ENCODE results near the gene NAA80.
A peak's percentile ranks its signal among the peaks of the same experiment; 100 is the strongest.
"Not testable (repeated sequence)": the region's sequence is repeated elsewhere in the genome, so short reads cannot be mapped to it uniquely, and the experiment has no call there.

NAA80 gene

DNA sequence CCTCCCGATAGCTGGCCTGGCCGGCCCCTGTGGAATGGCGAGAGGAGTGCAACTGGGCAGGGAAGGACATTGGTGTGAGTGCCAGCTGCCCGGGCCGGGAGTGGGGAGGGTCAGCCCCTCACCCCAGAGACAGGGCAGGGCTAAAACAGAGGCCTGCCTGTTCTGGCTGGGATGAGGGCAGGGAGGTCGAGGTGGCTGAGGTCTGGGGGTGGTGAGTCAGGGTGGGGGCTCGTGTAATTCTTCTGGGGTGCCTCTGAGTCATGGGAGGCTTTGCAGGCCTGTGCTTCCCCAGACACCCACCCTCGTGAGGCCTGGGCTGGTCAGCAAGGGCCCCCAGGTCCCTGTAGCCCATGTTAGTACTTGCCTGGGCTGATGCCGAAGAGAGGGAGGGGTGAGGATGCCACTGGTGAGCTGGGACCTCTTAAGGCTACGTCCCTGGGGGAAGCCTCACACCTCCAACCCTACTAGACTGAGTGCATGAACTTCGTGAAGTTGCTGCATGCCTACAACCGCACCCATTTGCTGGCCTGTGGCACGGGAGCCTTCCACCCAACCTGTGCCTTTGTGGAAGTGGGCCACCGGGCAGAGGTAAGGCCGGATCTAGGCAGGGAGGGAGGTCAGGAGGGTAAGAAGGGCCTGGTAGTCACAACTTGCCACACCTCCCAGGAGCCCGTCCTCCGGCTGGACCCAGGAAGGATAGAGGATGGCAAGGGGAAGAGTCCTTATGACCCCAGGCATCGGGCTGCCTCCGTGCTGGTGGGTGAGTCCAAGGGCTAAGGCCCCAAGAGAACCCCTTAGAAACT, 28.6 kb downstream of the NAA80 start:
- DNase-seq (ENCODE audit: low spot score) = no peak

DNA sequence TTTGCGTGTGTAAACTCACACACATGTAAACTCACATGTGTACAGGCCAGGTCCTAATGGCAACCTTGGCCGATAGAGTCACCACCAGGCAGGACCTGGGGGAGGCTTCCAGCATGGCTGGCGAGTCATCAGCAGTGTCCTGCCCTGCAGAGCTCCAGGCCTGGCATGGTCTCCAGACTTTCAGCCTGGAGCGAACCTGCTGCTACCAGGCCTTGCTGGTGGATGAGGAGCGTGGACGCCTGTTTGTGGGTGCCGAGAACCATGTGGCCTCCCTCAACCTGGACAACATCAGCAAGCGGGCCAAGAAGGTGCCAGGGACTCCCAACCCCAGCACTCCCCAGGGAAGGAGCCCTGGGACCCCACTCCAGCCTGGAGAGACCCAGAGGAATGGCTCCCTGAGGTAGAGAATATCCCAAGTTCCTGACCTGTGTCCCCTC, 29.2 kb downstream of the NAA80 start:
- no peak for DNase-seq (ENCODE audit: low spot score)

DNA sequence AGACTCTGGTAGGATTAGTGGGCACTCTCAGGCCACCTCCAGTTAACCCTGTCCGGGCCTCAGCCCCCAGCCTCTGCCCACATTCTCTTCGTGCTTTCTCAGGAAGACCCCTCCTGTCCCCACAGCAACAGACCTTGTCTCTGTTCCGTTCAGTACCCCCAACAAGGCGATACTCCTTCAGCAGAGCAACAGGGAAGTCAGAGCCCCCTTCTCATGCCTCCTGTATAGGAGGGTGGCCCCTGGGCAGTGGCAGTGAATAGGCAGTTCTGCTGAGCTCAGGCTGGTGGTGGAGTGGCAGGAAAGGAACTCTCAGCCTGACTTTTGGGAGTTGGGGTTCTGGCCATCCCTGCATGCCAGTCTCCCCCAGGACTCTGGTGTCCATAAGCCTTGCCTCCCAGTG, 29.7 kb downstream of the NAA80 start:
- DNase-seq (ENCODE audit: low spot score) = no peak

DNA sequence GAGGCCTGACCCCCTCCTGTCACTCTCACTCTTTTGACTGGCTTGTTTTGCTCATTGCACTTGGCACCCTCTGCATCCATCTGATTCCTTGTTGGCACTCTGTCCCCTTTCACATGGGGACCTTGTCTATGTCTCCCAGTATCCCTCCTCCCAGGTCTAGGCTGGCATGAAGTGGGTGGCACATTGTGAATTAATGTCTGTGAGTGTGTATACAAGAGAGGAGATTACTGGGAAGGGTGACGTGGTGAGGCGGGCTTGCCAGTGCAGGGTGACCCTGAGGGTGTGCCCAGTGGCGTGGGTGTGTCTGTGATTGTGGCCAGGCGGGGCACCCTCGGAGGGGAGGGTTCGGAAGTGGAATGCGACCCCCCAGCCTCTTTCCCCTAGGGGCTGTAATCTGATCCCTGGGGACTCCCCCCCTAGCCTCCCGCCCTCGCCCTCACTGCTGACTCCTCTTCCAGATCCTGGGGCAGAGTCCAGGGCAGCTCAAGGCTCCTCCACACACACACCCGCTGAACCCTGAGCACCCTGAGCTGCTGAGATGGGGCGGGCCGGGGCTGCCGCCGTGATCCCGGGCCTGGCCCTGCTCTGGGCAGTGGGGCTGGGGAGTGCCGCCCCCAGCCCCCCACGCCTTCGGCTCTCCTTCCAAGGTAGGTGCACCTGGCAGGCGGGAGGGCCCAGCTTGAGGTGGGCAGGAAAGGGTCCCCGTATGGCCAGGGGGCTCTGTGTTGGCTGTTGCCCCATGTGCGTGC, 30.3 kb downstream of the NAA80 start, which contains the start of gene SEMA3B:
Gene SEMA3B, plus strand, starts transcription at position 445 of the 749 bp plus-strand sequence. Its CDS starts 94 bp downstream, at position 539.
- DNase-seq (ENCODE audit: low spot score) = peak; percentile 78

DNA sequence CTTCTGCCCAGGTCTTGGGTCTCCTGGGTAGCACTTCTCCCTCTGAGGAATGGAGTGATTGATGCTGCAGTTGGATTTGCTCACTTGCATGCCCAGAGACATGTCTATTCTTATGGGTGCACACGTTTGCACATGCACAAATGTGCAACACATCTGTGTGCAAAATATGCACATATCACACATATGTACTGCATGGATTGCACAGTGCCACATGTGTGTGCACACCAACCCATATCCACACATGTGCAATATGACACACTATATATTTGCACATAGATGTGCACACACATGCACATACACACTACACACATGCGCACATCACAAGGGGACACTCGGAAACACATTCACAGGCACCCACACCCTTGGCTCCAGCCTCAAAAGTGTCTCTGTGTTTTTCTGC, 30.9 kb downstream of the NAA80 start:
- DNase-seq (ENCODE audit: low spot score) = no peak

DNA sequence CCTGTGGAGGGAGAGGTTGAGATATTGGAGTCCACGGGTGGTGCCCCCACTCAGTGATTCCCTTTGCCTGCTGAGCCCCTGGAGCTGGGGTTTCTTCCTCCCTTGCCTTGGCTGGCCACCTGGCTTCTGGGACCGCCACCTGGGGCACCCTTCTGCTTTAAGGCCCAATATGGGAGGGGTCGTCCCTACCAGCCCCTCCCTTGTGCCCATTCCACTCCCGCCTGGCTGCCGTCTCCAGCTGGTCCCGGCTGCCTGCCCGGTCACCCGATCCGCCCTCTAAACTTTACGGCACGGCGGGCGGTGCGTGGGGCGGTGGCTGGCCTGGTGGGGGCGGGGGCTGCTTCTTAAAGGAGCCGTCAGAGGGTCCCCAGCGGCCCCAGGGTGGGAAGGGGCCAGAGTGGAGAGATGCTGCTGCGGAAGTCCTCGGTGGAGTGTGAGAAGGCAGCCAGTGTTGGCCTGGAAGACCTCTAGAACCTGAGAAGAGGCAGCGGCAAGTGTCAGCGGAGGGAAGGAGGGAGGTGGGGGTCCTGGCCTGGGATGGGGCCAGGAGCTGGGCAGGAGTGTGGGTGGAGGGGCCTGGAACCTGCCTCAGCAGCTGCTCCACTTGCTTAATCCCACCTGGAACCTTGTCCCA, 31.8 kb downstream of the NAA80 start:
- DNase-seq (ENCODE audit: low spot score) = no peak

DNA sequence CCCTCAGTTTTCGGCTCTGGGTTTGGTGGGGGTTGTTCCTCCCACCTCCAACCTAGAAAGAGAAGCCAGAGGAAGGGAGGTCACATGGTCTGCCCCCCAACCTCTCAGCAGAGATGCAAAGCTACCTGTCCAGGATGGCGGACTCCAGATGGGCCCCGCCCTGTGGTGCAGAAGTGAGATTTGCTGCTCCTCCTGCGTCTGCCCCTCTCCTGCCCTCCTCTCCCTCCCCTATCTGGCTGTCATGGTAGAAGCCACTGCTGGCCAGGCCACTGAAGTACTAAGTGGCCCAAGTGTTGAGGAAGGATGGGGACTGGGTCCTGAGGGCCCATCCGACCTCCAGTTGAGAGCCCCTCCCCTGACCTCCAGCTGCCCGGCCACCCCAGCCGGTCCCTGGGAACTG, 32.4 kb downstream of the NAA80 start:
- DNase-seq (ENCODE audit: low spot score) = no peak

DNA sequence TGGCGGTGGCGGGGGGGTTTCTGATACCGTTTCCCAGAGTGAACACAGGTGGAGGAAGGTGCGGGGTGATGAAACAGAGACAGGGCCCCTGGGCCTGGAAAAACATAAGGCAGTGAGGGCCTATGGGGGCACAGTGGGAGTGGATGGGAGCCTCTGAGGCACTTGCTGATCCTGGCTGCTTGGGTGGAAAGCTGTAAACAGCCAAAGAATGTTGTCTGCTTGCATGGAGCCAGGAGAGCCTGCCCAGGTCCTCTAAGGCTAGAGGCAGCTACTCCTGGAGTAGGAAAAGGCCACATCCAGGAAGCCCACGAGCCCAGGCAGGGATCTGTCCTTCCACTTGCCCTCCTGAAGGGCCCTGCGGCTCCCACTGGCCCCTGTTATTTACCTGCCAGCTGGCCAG, 33.2 kb downstream of the NAA80 start:
- DNase-seq (ENCODE audit: low spot score) = no peak

DNA sequence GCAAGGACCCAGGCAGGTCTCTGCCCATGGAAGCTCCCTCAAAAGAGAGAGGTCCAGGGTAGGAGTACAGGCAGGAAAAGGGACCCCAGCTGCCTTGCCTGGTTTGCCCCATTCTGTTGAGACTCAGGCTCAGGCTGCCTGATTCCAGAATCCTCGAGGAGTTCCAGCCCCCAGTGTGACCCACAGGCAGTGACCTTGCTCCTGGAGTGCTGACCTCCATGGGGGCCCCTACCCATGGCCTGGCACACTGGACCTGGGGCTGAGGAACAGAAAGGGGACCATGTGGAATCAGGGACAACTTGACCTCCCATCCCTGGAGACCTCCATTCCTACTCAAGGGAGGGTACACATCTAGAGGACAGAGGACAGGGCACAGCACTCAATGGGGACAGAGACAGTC, 33.6 kb downstream of the NAA80 start:
- no peak for DNase-seq (ENCODE audit: low spot score)

DNA sequence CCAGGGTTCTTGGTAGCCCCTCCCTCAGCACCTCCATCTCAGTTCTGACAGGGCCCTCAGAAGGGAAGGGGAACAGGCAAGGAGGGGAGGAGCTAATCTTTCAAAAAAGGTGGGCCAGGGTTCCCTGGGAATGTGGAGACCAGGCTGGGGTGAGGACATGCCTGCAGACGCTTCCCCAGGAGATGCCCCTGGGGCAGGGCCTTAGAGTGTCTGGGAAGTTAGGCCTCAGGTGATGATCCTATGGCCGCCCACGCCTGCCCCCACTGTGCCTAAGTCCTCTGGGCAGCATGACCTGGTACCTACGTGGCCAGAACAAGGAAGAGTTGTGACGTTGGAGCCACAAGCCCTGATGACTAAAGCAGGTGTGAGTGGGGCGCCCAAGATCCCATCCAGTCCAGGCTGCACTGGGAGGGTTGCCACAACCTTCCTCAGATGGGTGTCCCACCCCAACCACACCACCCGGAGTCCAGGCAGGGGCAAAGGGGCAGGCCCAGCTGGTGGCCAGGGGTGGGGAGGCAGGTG, 34.2 kb downstream of the NAA80 start:
- no peak for DNase-seq (ENCODE audit: low spot score)

DNA sequence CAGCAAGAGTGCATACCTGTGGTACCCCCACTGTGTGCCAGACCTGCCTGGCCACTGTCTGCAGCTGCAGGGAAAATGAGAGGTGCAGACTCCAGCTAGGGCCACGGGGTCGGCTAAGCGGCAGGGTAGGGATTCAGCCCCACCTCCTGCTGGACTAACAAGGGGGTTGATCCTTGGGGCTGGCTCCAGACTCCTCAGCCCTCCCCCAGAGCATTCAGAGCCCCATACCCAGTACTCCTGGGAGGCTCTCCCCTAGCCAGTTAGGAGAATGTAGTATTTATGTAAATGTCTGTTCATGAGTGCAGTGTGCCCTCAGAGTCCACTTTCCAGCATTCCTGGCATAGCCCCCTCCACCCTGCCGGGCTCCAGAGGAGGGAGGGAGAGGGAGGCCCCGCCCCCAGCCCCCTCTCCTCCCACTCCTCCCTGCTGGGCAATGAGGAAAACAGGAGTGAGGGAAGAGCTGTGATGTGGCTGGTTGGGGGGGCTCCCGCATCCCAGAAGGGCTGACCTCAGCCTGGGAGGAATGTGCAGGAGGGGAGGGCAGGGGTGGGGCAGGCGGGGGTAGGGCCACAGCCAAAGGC, 34.7 kb downstream of the NAA80 start:
- DNase-seq (ENCODE audit: low spot score) = peak; percentile 89

DNA sequence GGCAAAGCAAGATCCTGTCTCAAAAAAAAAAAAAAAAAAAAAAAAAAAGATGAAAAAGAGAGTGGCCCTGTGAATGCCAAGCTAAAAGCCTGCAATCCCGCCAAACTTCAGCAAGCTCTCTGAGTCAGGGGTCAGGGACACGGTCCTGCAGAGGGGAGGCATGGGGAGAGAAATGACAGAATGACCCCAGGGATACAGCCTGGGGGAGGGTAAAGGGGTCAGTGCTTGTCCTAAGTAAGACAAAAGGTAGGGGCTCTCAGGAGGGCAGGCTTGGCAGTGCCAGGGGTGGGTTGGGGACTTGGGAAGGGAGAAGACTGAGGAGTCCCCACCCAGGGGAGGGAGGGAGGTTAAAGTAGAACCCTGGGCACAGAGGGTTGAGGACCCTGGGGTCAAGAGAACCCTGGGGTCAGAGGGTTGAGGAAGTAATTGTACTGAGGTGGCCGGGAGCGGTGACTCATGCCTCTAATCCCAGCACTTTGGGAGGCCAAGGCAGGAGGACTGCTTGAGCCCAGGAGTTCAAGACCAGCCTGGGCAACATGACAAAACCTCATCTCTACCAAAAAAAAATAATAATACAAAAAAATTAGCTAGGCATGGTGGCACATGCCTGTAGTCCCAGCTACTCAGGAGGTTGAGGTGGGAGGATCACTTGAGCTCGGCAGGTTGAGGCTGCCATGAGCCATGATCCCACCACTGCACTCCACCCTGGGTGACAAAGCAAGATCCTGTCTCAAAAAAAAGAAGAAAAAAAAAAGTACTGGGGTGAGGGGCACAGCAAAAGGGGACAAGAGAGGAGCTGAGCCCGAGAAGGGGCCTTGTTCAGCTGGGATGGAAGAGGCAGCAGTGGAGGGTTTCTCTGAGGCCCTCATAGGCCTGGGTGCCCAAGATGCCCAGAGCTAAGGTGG, 35.5 kb downstream of the NAA80 start:
- DNase-seq (ENCODE audit: low spot score) = no peak

DNA sequence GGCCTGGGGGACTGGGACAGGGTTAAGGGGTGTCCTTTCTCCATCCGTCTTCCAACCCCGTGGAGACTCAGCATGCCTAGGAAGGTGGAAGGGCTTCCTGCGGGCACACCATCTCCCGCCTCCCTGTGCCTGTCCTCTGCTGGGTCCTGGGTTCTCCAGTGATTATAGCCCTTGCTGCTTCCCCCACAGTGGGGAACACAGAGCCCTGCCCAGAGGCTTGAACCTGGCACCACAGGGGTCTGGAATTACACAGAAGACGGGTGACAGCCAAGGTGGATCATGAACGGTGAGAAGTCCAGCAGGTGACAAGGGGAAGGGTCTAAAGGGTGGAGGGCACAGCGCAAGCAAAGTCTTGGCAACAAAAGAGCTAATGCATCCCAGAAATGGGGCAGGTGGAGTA, 36.4 kb downstream of the NAA80 start:
- no peak for DNase-seq (ENCODE audit: low spot score)

DNA sequence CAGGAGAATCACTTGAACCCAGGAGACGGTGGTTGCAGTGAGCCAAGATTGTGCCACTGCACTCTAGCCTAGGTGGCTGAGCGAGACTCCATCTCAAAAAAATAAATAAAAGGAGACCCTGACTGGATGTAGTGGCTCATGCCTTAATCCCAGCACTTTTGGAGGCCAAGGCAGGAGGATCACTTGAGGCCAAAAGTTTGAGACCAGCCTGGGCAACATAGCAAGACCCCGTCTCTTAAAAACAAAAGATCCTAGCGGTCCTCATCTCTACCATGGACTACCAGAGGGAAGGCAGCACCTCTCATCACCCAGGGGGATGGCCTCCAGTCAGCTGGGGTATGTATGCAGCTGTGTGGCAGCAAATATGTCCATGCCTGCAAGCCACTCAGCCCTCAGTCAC, 37.0 kb downstream of the NAA80 start:
- DNase-seq (ENCODE audit: low spot score) = not testable (repeated sequence)

DNA sequence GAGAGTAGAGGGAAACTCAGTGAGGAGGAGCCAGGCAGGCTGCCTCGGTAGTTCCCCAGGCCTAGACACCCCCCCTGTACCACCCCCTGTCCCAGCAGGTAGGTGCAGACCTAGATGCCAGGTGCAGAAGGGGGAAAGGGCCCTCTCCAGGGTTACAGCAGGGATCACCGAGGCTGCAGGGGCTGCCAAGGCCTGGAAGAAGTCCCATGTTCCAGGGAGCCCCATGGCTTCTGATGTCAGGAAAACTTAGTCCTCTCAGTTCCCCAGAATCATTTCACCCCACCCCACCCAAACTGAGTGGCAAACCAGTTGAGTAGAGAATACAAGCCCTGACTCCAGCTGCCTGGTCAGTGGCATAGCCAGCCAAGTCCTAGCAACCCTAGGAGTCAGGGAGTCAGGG, 37.7 kb downstream of the NAA80 start:
- no peak for DNase-seq (ENCODE audit: low spot score)

DNA sequence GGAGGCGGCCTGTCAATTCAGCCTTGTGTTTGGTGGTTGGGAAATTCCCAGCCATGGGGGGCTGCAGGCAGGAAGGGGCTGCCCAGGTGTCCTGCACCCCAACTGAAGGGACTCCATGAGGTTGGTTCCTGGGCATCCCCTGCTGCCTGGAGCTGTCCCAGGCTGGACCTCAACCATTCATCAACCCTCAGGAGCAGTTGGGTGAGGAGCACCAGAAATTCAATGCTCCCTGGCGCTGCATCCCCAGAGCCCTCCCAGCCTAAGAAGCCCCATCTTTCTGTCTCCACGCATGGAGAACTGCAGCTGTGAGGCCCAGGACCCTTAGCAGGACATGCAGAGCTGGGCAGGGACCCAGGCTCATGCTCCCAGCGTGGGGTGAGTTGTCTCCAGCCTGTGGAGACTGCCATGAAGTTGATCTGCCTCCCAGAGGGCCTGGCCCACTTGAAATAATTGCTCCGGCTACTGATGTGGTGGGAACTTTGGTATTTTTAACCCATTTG, 38.2 kb downstream of the NAA80 start:
- no peak for DNase-seq (ENCODE audit: low spot score)

DNA sequence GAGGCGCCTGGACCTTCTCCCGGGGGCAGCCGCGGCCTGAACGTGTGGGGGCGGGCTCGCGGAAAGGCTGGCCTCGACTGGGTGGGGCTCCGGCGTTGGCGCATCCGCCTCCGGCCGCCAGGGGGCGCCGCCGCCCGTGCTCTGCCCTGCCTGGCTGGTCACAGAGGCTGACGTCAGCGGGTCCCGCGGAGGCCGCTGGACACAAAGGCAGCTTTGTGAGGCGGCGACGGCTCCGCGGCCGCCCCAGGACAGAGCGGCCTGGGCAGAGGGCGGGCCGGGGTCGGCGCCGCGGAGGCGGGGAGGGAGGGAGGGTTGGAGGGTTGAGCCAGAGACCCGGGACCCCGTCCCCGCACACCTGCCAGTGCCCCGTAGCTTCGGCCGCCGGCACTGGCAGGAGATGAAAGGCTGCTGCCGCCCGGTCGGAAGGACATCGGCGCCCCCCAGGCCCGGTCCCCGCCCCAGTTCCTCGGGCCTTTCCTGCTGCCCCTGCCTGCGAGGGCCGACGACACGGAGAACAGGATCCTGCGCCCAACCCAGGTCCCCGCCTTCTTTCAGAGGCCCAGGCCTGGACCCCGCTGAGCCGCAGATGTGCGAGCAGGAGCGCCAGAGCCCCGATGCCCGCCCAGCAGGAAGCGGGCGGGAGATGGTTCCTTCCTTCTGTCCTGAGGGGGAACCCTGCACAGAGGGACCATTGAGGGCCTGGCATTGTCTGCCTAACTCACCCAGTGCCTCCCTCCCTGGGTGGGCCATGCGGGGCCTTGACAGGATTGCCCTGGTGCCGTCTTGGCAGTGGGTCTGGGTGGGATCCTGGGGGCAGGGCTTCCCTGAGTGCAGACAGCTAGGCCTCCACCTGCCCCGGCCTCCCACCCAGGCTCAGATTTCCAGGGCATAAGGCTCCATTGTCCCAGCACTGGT, 38.9 kb downstream of the NAA80 start:
- DNase-seq (ENCODE audit: low spot score) = peak; percentile 94

DNA sequence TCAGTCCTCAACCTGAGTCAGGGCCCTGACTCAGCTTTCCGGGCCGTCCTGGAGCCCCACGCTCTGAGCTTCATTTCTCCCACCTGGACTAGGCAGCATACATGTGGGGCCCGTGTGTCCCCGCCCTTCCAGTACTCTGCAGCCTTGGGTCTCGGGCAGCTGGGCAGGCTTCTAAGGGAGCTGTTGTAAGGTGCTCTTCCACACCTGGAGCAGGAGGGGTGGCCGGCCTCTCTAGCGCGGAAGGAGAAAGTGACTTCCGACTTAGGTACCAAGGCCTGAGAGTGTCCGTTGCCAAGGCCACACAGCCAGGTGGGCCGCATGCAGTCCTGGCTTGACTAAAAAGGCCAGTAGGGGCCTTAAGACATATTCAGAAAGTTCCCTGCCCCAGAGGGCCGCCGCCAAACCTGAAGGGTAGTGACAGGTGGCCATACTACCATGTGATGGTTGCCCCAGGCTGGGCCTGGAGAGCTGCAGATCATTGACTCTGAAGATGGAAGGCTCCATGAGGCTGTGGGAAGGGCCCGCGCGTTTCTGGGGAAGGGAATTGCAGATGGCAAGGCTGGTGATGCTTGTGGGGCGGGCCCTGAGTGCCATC, 39.7 kb downstream of the NAA80 start:
- DNase-seq (ENCODE audit: low spot score) = no peak

DNA sequence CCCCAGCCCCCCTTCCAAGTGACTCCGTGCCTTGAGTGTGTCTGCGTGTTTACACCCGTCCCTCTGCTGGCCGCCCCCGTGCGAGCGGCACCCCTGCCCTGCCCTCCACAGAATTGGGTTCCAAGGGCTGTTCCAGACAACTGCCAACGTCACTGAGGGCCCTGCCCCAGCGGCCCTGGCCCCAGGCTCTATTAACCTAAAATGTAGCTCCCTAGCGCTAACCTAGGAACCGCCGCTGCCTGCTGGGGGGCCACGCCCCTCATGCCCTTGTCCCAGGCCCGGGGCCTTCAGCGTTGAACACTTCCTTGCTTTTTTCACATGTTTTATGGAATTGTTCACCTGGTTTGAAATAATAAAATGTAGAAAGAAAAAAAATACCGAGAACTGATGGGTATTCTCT, 40.2 kb downstream of the NAA80 start:
- no peak for DNase-seq (ENCODE audit: low spot score)
